ENCODE data around the gene NAPEPLD.

Gene NAPEPLD

GRCh38 chr7:103134836-103135554 lies 13.9 kb downstream of the NAPEPLD start:
- DNase-seq (ENCODE audit: extremely low spot score) = no peak
- ChIA-PET CTCF (no interaction called here), POLR2A (no interaction called here)
- TF ChIP-seq ZNF384 (IDR thresholded peaks at IDR 0.05) (no peak), FOXA1 (IDR thresholded peaks at IDR 0.05) (no peak), ELF4 (IDR thresholded peaks at IDR 0.05) (no peak), TARDBP (IDR thresholded peaks at IDR 0.05) (no peak), HDGF (IDR thresholded peaks at IDR 0.05; ENCODE audit: borderline replicate concordance) (no peak), PKNOX1 (IDR thresholded peaks at IDR 0.05) (no peak), FOXK2 (IDR thresholded peaks at IDR 0.05) (no peak), BHLHE40 (IDR thresholded peaks at IDR 0.05; ENCODE audit: borderline replicate concordance) (no peak), SP1 (IDR thresholded peaks at IDR 0.05) (no peak), LEF1 (IDR thresholded peaks at IDR 0.05; ENCODE audit: borderline replicate concordance) (no peak), FOXM1 (IDR thresholded peaks at IDR 0.05; ENCODE audit: borderline replicate concordance) (no peak), SUZ12 (IDR thresholded peaks at IDR 0.05) (no peak), NFRKB (IDR thresholded peaks at IDR 0.05) (no peak), ARNT (IDR thresholded peaks at IDR 0.05) (no peak), L3MBTL2 (conservative IDR thresholded peaks at IDR 0.05) (no peak)

- TF ChIP-seq BHLHE40 (IDR thresholded peaks at IDR 0.05; ENCODE audit: borderline replicate concordance) (no peak), ZNF384 (IDR thresholded peaks at IDR 0.05) (no peak), PKNOX1 (IDR thresholded peaks at IDR 0.05) (no peak)
- ChIA-PET CTCF (no interaction called here), POLR2A (no interaction called here)
- DNase-seq (ENCODE audit: extremely low spot score) = no peak
Measured at GRCh38 chr7:103132995-103133688, 15.8 kb downstream of the NAPEPLD start.

GRCh38 chr7:103130901-103131624 lies 17.8 kb downstream of the NAPEPLD start:
- TF ChIP-seq BHLHE40 (IDR thresholded peaks at IDR 0.05; ENCODE audit: borderline replicate concordance) (no peak), FOXM1 (IDR thresholded peaks at IDR 0.05; ENCODE audit: borderline replicate concordance) (no peak), L3MBTL2 (conservative IDR thresholded peaks at IDR 0.05) (no peak), HDGF (IDR thresholded peaks at IDR 0.05; ENCODE audit: borderline replicate concordance) (no peak), PKNOX1 (IDR thresholded peaks at IDR 0.05) (no peak), TARDBP (IDR thresholded peaks at IDR 0.05) (no peak), CTBP1 (IDR thresholded peaks at IDR 0.05; ENCODE audit: borderline replicate concordance) (no peak), SUZ12 (IDR thresholded peaks at IDR 0.05) (no peak), FOXK2 (IDR thresholded peaks at IDR 0.05) (no peak), SP1 (IDR thresholded peaks at IDR 0.05) (no peak), ARNT (IDR thresholded peaks at IDR 0.05) (no peak), ELF4 (IDR thresholded peaks at IDR 0.05) (no peak), NFRKB (IDR thresholded peaks at IDR 0.05) (no peak), FOXA1 (IDR thresholded peaks at IDR 0.05) (no peak), ZNF384 (IDR thresholded peaks at IDR 0.05) (no peak), LEF1 (IDR thresholded peaks at IDR 0.05; ENCODE audit: borderline replicate concordance) (no peak)
- POLR2A ChIA-PET = interaction anchor here (1.4 kb wide), 1 partner anchor 18 kb away, joined by 4 read pairs; no protein-coding TSS in a partner anchor
- CTCF ChIA-PET = interaction anchor here (1.0 kb wide), 1 partner anchor 11 kb away, joined by 3 read pairs; no protein-coding TSS in a partner anchor
- no peak for DNase-seq (ENCODE audit: extremely low spot score)

GRCh38 chr7:103129702-103130549 lies 19.0 kb downstream of the NAPEPLD start:
- no peak for DNase-seq (ENCODE audit: extremely low spot score)
- TF ChIP-seq PKNOX1 (IDR thresholded peaks at IDR 0.05) = peak; percentile 66
- TF ChIP-seq ZNF384 (IDR thresholded peaks at IDR 0.05) = no peak
- ChIA-PET CTCF (no interaction called here), POLR2A (interaction anchor here (1.4 kb wide), 1 partner anchor 19 kb away, joined by 4 read pairs; no protein-coding TSS in a partner anchor)

- TF ChIP-seq TARDBP (IDR thresholded peaks at IDR 0.05) (no peak), L3MBTL2 (conservative IDR thresholded peaks at IDR 0.05) (no peak)
- ChIA-PET POLR2A (no interaction called here), CTCF (no interaction called here)
- DNase-seq (ENCODE audit: extremely low spot score) = no peak
Measured at GRCh38 chr7:103127006-103127405, 21.9 kb downstream of the NAPEPLD start.

All from HEK293T (cell line).